ENCODE results near the gene LUC7L2. TPM values are rescaled to one million over a fixed set of nuclear protein-coding genes. Genes with fewer than 3 reads are reported as not detected.

The LUC7L2 gene
- total and polyA plus RNA-seq, 2 of the 8 experiments (the other 6 are each of a cell fraction or from before 2014, with no cell fraction given) = 22.9 to 67.8 TPM

GRCh38 chr7:139424004-139424403, 64.3 kb downstream of the LUC7L2 start:
- H3K4me3 ChIP-seq (ENCODE audit: extremely low read depth in 1 of 4, insufficient read depth in 2 of 4, low read depth in 3 of 4, low read length in 4 of 4) = no peak overlapping the region
- no peak overlapping the region for H2BK5ac ChIP-seq (ENCODE audit: low read depth, low read length)
- ChIA-PET POLR2A (ENCODE audit: partially characterized antibody) (interaction anchor here (0.6 kb wide), 2 partner anchors 151 to 597 kb away, joined by 3 to 4 read pairs; no protein-coding TSS in a partner anchor), CTCF (ENCODE audit: partially characterized antibody) (interaction anchor here (1.2 to 1.3 kb wide), 3 partner anchors 9 to 135 kb away, joined by 3 to 6 read pairs (median 3); no protein-coding TSS in a partner anchor)
- no peak overlapping the region for H2BK120ac ChIP-seq (replicated peaks; ENCODE audit: low read depth, low read length)
- DNase-seq (ENCODE audit: low read depth in 1 of 2, low spot score in 2 of 2) = no peak
- H3K9ac ChIP-seq (replicated peaks in 1 of 4; ENCODE audit: extremely low read depth in 1 of 4, low read depth in 3 of 4, low read length in 3 of 4) = no peak overlapping the region
- no peak overlapping the region for H2BK15ac ChIP-seq (ENCODE audit: low read length)
- H3K4me1 ChIP-seq (replicated peaks in 1 of 4; ENCODE audit: control insufficient read depth in 3 of 4, insufficient read depth in 4 of 4, low read length in 3 of 4) = no peaks in the 10 kb centered on the region
- H3K56ac ChIP-seq (replicated peaks; ENCODE audit: insufficient read length, low read depth, low read length) = no peak overlapping the region
- H2BK20ac ChIP-seq (ENCODE audit: low read length) = no peak overlapping the region
- H3K79me1 ChIP-seq (ENCODE audit: low read depth, low read length) = no peaks in the 10 kb centered on the region
- 0 out of 2 replicates have a peak, but pooled peaks cover 1% of the 10 kb centered on the region for H3K23me2 ChIP-seq (ENCODE audit: low read depth, low read length)
- no peak overlapping the region for H2AFZ ChIP-seq (ENCODE audit: low read length)
- no peak overlapping the region for H3K4me2 ChIP-seq (ENCODE audit: insufficient read depth in 1 of 2, low read depth in 2 of 2, low read length in 2 of 2)
- H3K9me3 ChIP-seq (ENCODE audit: insufficient read depth in 2 of 2, low read depth in 1 of 2, low read length in 1 of 2) = no peaks in the 10 kb centered on the region
- H4K5ac ChIP-seq (ENCODE audit: insufficient read length, low read depth, low read length) = no peak overlapping the region
- no peak overlapping the region for H3K18ac ChIP-seq (ENCODE audit: extremely low read depth, low read length)
- no peak overlapping the region for H2BK12ac ChIP-seq (ENCODE audit: low read depth, low read length)
- no peak overlapping the region for H3K27ac ChIP-seq (ENCODE audit: low read depth, low read length)
- no peaks in the 10 kb centered on the region for H3K27me3 ChIP-seq (replicated peaks in 1 of 4; ENCODE audit: control insufficient read depth in 3 of 4, extremely low read depth in 1 of 4, insufficient read depth in 3 of 4, low read length in 3 of 4)
- H3K79me2 ChIP-seq (ENCODE audit: control insufficient read depth in 1 of 2, insufficient read depth in 2 of 2, low read length in 2 of 2) = no peaks in the 10 kb centered on the region; a peak in 1 of 4 replicates
- no peak overlapping the region for H4K8ac ChIP-seq (ENCODE audit: extremely low read depth, insufficient read depth, low read length)
- FAIRE-seq = no peak
- H3K36me3 ChIP-seq (ENCODE audit: control insufficient read depth in 2 of 4, insufficient read depth in 4 of 4, low read length in 3 of 4) = peaks cover 0 to 36% (median 8%) of the 10 kb centered on the region in 4 experiments; a peak in 5 of 8 replicates
- H3K4ac ChIP-seq (replicated peaks; ENCODE audit: insufficient read length, low read depth, low read length) = no peak overlapping the region
- H3K14ac ChIP-seq (ENCODE audit: insufficient read length) = no peak overlapping the region
- WGBS, 2 experiments (ENCODE audit: extremely low coverage in 1 of 2, insufficient coverage in 1 of 2, insufficient read length in 1 of 2, insufficient replicate concordance in 2 of 2, low coverage in 1 of 2, low lambda C conversion rate in 2 of 2, missing lambda C conversion rate in 1 of 2) = 74% methylated on average over 4 of the region's 4 CpGs; no CpG with 5 or more reads in 1 of the 2 experiments
- H4K91ac ChIP-seq (replicated peaks; ENCODE audit: insufficient read length, low read length) = no peak overlapping the region
- H3K23ac ChIP-seq (ENCODE audit: insufficient read length) = no peak overlapping the region
- H4K20me1 ChIP-seq (replicated peaks in 1 of 2; ENCODE audit: control insufficient read depth in 1 of 2, insufficient read depth in 2 of 2, low read length in 2 of 2) = peaks cover 0 to 2% of the 10 kb centered on the region in 2 experiments
- H2AK5ac ChIP-seq (ENCODE audit: low read depth, low read length) = no peak overlapping the region
- TF ChIP-seq RXRA (IDR thresholded peaks at IDR 0.05; ENCODE audit: insufficient read depth, low read depth, low read length) (no peak), JUND (IDR thresholded peaks at IDR 0.05; ENCODE audit: low read length) (no peak), TAF7 (optimal IDR thresholded peaks at IDR 0.05; ENCODE audit: borderline replicate concordance, low read depth, low read length) (no peak), SIN3A (conservative IDR thresholded peaks at IDR 0.05 in 1 of 2, IDR thresholded peaks at IDR 0.05 in 1 of 2; ENCODE audit: low read depth in 1 of 2, low read length in 2 of 2) (no peak), TAF1 (IDR thresholded peaks at IDR 0.05; ENCODE audit: low read depth, low read length) (no peak), BCL11A (IDR thresholded peaks at IDR 0.05; ENCODE audit: low read depth in 2 of 2, low read length in 2 of 2) (no peak), EP300 (IDR thresholded peaks at IDR 0.05; ENCODE audit: borderline replicate concordance in 1 of 2, low read depth in 2 of 2, low read length in 2 of 2) (no peak), SAP30 (IDR thresholded peaks at IDR 0.05; ENCODE audit: insufficient read depth, insufficient replicate concordance, low read length) (no peak), GABPA (IDR thresholded peaks at IDR 0.05; ENCODE audit: borderline replicate concordance, insufficient read depth, low read length) (no peak), NRF1 (IDR thresholded peaks at IDR 0.05; ENCODE audit: low read depth, low read length) (no peak), NANOG (IDR thresholded peaks at IDR 0.05; ENCODE audit: insufficient read depth, low read depth, low read length, poor library complexity, severe bottlenecking) (no peak), CBX8 (IDR thresholded peaks at IDR 0.05; ENCODE audit: borderline replicate concordance, low read depth, low read length) (no peak), ZNF274 (IDR thresholded peaks at IDR 0.05; ENCODE audit: borderline replicate concordance, extremely low read depth, low read length) (no peak)

All from H1 (cell line).